Measurements from ENCODE around the gene PLCD1. TPM values are rescaled to one million over a fixed set of nuclear protein-coding genes. Genes with fewer than 3 reads are reported as not detected.

Gene PLCD1
- total and polyA plus RNA-seq, 2 of the 13 experiments (the other 11 are each of a cell fraction or from before 2014, with no cell fraction given), result 10.1 to 12.4 TPM

DNA sequence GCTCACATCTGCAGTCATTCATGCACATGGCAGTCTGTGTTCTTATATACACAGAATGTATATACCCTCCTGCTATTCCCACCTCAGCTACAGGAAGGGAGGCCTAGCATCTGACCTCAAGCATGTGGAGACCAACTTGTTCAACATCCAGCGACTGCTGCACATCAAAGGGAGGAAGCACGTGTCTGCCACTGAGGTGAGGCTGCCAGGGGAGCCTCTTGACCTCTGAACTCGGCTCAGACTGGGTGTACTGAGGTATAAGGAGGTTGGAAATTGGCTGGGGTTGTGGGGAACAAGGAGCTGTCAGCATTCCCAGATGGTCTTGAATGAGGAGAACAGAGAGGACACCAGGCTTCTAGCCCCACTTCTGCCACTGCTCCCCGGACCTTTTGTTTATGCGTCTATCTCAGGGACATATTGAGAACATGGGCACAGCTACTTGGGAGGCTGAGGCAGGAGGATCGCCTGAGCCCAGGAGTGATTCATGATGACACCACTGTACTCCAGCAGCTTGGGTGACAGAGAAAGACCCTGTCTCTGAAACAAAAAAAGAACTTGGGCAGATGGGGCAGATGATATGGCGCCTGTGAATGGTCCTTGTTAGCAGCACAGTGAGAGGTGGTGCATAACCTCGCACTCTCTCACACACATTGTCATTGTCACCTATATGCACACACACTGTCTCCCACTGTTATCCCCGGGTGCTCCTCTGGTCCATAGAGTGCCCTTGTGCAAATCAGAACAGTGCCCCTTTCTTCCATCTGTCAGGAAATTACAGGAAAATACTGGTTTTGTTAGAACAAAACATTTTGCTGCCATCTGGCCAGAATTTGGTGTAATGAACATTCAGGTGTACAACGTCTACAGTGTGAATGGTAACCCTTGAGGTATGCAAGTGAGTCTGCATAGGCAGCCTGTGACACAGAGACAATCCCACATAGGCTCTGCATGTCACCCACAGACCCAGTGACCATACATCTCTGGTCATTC, 33.5 kb downstream of the PLCD1 start (continued):
- peak; percentile 23; the same call in 1 of the 2 replicates for TF ChIP-seq GABPB1 (CRISPR knock-in tag; IDR thresholded peaks at IDR 0.05)
- TF ChIP-seq KDM2A (CRISPR knock-in tag; IDR thresholded peaks at IDR 0.05; ENCODE audit: borderline replicate concordance, low read depth), result 0 out of 2 replicates have a peak, but pooled peaks have one; percentile 36
- TF ChIP-seq ZNF572 (CRISPR knock-in tag; IDR thresholded peaks at IDR 0.05), result no peak
- TF ChIP-seq NR2F1 (CRISPR knock-in tag; IDR thresholded peaks at IDR 0.05), result peak in 1 of 2 experiments; percentile 81; a peak in 2 of 4 replicates
- TF ChIP-seq ARNTL (CRISPR knock-in tag; IDR thresholded peaks at IDR 0.05), result peak; percentile 79

DNA sequence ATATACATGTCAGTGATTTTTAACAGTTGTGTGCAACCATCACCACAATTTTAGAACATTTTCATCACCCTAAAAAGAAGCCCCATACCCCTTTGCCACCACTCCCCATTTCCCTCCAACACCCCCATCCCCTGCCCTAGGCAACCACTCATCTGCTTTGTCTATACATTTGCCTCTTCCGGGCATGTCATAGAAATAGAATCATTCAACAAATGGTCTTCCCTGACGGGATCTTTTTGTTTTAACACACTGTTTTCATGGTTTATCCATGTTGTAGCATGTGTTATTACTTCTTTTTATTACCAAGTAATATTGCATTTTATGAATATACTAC, 34.8 kb downstream of the PLCD1 start:
- ChIA-PET CTCF (ENCODE audit: low intra/inter-chr PET ratio, low total read pairs) (no interaction called here), POLR2A (no interaction called here)
- peaks cover 79% of the 10 kb centered on the region for H3K4me1 ChIP-seq (ENCODE audit: insufficient read depth, low read length)
- WGBS (ENCODE audit: low lambda C conversion rate), result 61% methylated on average over 2 of the region's 2 CpGs
- no peaks in the 10 kb centered on the region for H4K20me1 ChIP-seq (ENCODE audit: insufficient read depth, low read length)
- peaks cover 1 to 20% of the 10 kb centered on the region in 2 experiments; a peak in 4 of 5 replicates for H3K27me3 ChIP-seq (ENCODE audit: control insufficient read depth in 1 of 2, insufficient read depth in 2 of 2, low read length in 2 of 2)
- no peaks in the 10 kb centered on the region for H3K9me3 ChIP-seq (ENCODE audit: low read length)
- no peak overlapping the region for H2AFZ ChIP-seq (ENCODE audit: low read length)
- no peaks in the 10 kb centered on the region for H3K36me3 ChIP-seq (replicated peaks in 1 of 2; ENCODE audit: control insufficient read depth in 1 of 2, insufficient read depth in 2 of 2, low read length in 2 of 2)
- BruUV-seq (replicated peaks), result no TSS peak
- DNase-seq (ENCODE audit: low spot score) (no peak), ATAC-seq (no peak), FAIRE-seq (no peak)
- H3K4me3 ChIP-seq (replicated peaks in 1 of 3; ENCODE audit: insufficient read depth in 1 of 3, low read depth in 2 of 3, low read length in 3 of 3), result no peak overlapping the region
- intact Hi-C loops (cut with micrococcal nuclease; ENCODE audit: unreplicated experiment) (no loop called here), in situ Hi-C loops (cut with HindIII; ENCODE audit: extremely low pct_ligation_motif_present, low pct_unique_long_range_greater_than_20kb) (no loop called here)
- no peaks in the 10 kb centered on the region for H3K79me2 ChIP-seq (ENCODE audit: insufficient read depth, low read length)
- no peak overlapping the region for H3K4me2 ChIP-seq (ENCODE audit: low read depth, low read length)
- no peak overlapping the region for H3K9ac ChIP-seq (ENCODE audit: insufficient read depth, low read depth, low read length)
- H3K27ac ChIP-seq (ENCODE audit: extremely low read length, insufficient read depth, low read length), result no peak overlapping the region
- no peak for TF ChIP-seq NPAS2 (CRISPR knock-in tag; IDR thresholded peaks at IDR 0.05; ENCODE audit: borderline replicate concordance)
- TF ChIP-seq, protein P1, sequence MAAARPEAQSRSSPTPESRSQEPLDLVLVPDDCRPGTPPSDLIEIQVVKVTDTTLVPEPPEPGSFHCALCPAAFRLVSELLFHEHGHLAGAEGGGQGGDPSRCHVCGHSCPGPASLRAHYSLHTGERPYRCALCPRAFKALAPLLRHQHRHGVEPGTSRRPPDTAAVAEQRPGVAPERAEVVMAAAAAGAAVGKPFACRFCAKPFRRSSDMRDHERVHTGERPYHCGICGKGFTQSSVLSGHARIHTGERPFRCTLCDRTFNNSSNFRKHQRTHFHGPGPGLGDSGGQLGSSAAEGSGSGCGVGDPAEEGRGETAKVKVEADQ (CRISPR knock-in tag; IDR thresholded peaks at IDR 0.05; ENCODE audit: borderline replicate concordance), result no peak
- TF ChIP-seq, protein P2, sequence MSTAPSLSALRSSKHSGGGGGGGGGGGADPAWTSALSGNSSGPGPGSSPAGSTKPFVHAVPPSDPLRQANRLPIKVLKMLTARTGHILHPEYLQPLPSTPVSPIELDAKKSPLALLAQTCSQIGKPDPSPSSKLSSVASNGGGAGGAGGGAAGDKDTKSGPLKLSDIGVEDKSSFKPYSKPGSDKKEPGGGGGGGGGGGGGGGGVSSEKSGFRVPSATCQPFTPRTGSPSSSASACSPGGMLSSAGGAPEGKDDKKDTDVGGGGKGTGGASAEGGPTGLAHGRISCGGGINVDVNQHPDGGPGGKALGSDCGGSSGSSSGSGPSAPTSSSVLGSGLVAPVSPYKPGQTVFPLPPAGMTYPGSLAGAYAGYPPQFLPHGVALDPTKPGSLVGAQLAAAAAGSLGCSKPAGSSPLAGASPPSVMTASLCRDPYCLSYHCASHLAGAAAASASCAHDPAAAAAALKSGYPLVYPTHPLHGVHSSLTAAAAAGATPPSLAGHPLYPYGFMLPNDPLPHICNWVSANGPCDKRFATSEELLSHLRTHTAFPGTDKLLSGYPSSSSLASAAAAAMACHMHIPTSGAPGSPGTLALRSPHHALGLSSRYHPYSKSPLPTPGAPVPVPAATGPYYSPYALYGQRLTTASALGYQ (CRISPR knock-in tag; IDR thresholded peaks at IDR 0.05), result no peak
- TF ChIP-seq, protein P3, sequence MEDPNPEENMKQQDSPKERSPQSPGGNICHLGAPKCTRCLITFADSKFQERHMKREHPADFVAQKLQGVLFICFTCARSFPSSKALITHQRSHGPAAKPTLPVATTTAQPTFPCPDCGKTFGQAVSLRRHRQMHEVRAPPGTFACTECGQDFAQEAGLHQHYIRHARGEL (CRISPR knock-in tag; IDR thresholded peaks at IDR 0.05), result no peak
- no peak for TF ChIP-seq HMG20B (CRISPR knock-in tag; conservative IDR thresholded peaks at IDR 0.05)
- no peak for TF ChIP-seq ZNF230 (CRISPR knock-in tag; IDR thresholded peaks at IDR 0.05)
- no peak for TF ChIP-seq ZNF382 (CRISPR knock-in tag; IDR thresholded peaks at IDR 0.05; ENCODE audit: borderline replicate concordance)
- no peak for TF ChIP-seq CCAR2 (optimal IDR thresholded peaks at IDR 0.05; ENCODE audit: low read depth, low read length)
- no peak for TF ChIP-seq ZNF543 (CRISPR knock-in tag; IDR thresholded peaks at IDR 0.05)
- TF ChIP-seq, protein P4, sequence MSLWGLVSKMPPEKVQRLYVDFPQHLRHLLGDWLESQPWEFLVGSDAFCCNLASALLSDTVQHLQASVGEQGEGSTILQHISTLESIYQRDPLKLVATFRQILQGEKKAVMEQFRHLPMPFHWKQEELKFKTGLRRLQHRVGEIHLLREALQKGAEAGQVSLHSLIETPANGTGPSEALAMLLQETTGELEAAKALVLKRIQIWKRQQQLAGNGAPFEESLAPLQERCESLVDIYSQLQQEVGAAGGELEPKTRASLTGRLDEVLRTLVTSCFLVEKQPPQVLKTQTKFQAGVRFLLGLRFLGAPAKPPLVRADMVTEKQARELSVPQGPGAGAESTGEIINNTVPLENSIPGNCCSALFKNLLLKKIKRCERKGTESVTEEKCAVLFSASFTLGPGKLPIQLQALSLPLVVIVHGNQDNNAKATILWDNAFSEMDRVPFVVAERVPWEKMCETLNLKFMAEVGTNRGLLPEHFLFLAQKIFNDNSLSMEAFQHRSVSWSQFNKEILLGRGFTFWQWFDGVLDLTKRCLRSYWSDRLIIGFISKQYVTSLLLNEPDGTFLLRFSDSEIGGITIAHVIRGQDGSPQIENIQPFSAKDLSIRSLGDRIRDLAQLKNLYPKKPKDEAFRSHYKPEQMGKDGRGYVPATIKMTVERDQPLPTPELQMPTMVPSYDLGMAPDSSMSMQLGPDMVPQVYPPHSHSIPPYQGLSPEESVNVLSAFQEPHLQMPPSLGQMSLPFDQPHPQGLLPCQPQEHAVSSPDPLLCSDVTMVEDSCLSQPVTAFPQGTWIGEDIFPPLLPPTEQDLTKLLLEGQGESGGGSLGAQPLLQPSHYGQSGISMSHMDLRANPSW (CRISPR knock-in tag; IDR thresholded peaks at IDR 0.05; ENCODE audit: borderline replicate concordance), result no peak
- no peak for TF ChIP-seq PAWR (CRISPR knock-in tag; IDR thresholded peaks at IDR 0.05; ENCODE audit: borderline replicate concordance)

Data from HepG2 (cell line).